Pulmonary artery endothelial cell (primary cell): ENCODE results near the gene ESRRB. TPM values are rescaled to one million over a fixed set of nuclear protein-coding genes. Genes with fewer than 3 reads are reported as not detected.
"Not testable (repeated sequence)": the region's sequence is repeated elsewhere in the genome, so short reads cannot be mapped to it uniquely, and the experiment has no call there.

ENCODE experiments used
- DNase-seq: peaks from one replicate; pipeline ENCODE4 v3.0.0-alpha.2; 2011; ENCODE audit warnings: low read depth, low spot score
- total RNA-seq: library from RNA; depleted of rRNA; stranded (reverse); fragments of >200 nt; gene quantifications from 2 replicates; pipeline ENCODE4 v1.2.3, GENCODE V29; 2014

The ESRRB gene
- total RNA-seq, 1 donor from 2014 or later = not detected

- DNase-seq = no peak
These were observed 120.0 kb downstream of the ESRRB start for GRCh38 chr14:76495983-76496382.

GRCh38 chr14:76496595-76496994 lies 120.7 kb downstream of the ESRRB start:
- DNase-seq = no peak

- DNase-seq = no peak
These were observed 121.9 kb downstream of the ESRRB start for GRCh38 chr14:76497550-76498462.

GRCh38 chr14:76498463-76498935 lies 122.6 kb downstream of the ESRRB start:
- DNase-seq = no peak

- no peak for DNase-seq
These were observed 123.0 kb downstream of the ESRRB start for GRCh38 chr14:76498976-76499375.

GRCh38 chr14:76499399-76499798 lies 123.5 kb downstream of the ESRRB start:
- DNase-seq = no peak

- no peak for DNase-seq
These were observed 124.1 kb downstream of the ESRRB start for GRCh38 chr14:76500011-76500410.

- no peak for DNase-seq
These were observed 124.5 kb downstream of the ESRRB start for GRCh38 chr14:76500480-76500879.

- no peak for DNase-seq
These were observed 125.3 kb downstream of the ESRRB start for GRCh38 chr14:76501156-76501720.

GRCh38 chr14:76502219-76502618 lies 126.3 kb downstream of the ESRRB start:
- DNase-seq = no peak

GRCh38 chr14:76502638-76503037 lies 126.7 kb downstream of the ESRRB start:
- DNase-seq = no peak

GRCh38 chr14:76509311-76509710 lies 133.4 kb downstream of the ESRRB start:
- no peak for DNase-seq

- no peak for DNase-seq
These were observed 134.2 kb downstream of the ESRRB start for GRCh38 chr14:76510181-76510580.

- no peak for DNase-seq
These were observed 138.5 kb downstream of the ESRRB start for GRCh38 chr14:76514213-76514998.

- DNase-seq = no peak
These were observed 140.9 kb downstream of the ESRRB start for GRCh38 chr14:76516884-76517283.

- DNase-seq = no peak
These were observed 142.4 kb downstream of the ESRRB start for GRCh38 chr14:76518366-76518765.

GRCh38 chr14:76525106-76525821 lies 149.3 kb downstream of the ESRRB start:
- no peak for DNase-seq

- no peak for DNase-seq
These were observed 155.1 kb downstream of the ESRRB start for GRCh38 chr14:76531085-76531484.

- no peak for DNase-seq
These were observed 155.9 kb downstream of the ESRRB start for GRCh38 chr14:76531821-76532318.

- DNase-seq = not testable (repeated sequence)
These were observed 160.7 kb downstream of the ESRRB start for GRCh38 chr14:76536636-76537035.
